GM18505 (cell line): ENCODE results near the gene ARFGEF3.

ENCODE experiments used
- ATAC-seq: cut with Tn5 transposase; IDR thresholded peaks from one replicate; pipeline ENCODE4 v1.9.1; 2021; ENCODE audit not compliant: unreplicated experiment
- POLR2A ChIP-seq: IDR thresholded peaks from 4 replicates; pipeline ENCODE4 v1.6.1; 2011; ENCODE audit warnings: borderline replicate concordance; ENCODE audit not compliant: insufficient read depth, insufficient read length; ENCODE audit errors: extremely low read depth

Gene ARFGEF3

GRCh38 chr6:138146544-138146943 lies 15.2 kb upstream of the ARFGEF3 start:
- ATAC-seq, result no peak
- TF ChIP-seq POLR2A, result no peak

- ATAC-seq, result no peak
- TF ChIP-seq POLR2A, result no peak
Observed at GRCh38 chr6:138155443-138155842, 6.3 kb upstream of the ARFGEF3 start.

DNA sequence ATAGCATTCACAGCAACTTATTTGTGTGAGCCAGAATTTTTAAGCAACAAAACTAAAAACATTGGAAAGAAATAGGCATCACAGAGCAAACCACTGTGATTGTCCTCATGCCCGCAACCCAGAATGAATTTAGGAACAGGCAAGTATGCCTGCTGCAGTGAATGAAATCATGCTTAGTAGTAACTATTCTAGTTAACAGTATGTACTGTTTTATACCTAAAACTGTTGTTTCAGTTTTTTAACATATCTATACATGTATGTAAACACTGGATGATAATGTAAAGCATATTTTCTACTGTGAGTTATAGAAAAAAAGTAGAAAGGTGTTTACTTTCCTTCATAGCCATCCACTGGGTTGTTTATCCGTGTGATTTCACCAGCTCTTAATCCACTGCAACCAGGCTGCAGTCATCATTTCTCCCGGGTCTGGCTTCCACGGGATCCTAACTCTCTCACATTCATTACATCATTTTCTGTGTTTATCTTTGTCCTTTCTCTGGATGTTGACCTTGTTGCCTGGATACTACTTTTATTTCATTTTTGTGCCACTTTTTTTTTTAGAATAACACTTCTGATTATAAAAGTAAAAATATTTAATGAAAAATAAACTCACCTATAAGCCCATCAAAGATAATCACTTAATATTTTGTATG lies 3.6 kb upstream of the ARFGEF3 start:
- TF ChIP-seq POLR2A, result no peak
- no peak for ATAC-seq

- no peak for TF ChIP-seq POLR2A
- no peak for ATAC-seq
Observed at GRCh38 chr6:138159246-138159645, 2.5 kb upstream of the ARFGEF3 start.

DNA sequence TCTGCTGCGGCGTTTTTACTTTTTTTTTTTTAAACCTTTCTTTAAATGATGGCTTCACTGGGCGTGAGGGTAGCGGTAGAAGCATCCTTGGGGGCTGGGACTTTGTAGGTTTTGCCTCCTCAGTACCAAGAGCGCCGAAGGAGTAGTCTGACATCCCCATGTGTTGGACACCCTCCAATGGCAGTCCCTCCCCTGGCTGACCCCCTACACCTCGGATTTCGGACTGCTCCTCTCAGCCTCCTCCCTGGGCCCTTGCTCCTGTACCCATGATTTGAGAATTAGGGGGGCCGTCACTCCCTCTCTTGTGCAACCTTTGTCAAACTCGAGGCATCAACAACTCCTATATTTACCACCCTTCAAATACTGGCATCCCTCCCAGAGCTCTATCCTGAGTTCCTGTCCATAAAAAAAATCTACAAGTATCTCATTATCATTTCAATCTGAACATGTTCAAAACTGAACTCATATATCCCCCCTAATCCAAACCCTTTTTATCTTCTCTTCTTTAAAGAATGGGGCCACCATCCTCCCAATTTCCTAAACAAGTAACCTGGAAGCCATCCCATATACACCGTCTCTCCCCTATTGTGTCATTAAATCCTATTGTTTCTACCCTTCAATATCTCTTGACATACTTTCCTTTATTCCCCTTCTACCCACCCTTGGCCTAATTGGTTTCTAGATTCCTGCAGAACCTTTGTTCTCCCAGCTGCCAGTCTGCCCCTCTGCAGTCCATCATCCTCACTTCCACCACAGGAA lies 1.2 kb upstream of the ARFGEF3 start:
- TF ChIP-seq POLR2A, result no peak
- ATAC-seq, result no peak

DNA sequence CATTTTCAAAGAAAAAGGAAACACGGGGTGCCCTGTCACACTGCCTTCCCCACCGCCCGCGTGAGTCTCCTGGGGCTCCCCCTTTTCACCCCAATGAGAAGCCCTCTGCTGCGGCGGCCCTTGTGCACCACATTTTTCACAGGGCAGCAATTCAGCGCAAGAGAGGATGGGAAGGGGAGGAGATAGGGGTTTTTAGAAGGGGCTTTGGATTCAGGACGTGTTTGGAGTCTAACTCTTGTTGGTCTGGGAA lies 726 bp upstream of the ARFGEF3 start:
- TF ChIP-seq POLR2A, result no peak

GRCh38 chr6:138162111-138162954 lies 594 bp downstream of the ARFGEF3 start:
- no peak for TF ChIP-seq POLR2A
- ATAC-seq, result peak; percentile 27

More for the DNA sequence above, 726 bp upstream of the ARFGEF3 start:
- ATAC-seq, result no peak

DNA sequence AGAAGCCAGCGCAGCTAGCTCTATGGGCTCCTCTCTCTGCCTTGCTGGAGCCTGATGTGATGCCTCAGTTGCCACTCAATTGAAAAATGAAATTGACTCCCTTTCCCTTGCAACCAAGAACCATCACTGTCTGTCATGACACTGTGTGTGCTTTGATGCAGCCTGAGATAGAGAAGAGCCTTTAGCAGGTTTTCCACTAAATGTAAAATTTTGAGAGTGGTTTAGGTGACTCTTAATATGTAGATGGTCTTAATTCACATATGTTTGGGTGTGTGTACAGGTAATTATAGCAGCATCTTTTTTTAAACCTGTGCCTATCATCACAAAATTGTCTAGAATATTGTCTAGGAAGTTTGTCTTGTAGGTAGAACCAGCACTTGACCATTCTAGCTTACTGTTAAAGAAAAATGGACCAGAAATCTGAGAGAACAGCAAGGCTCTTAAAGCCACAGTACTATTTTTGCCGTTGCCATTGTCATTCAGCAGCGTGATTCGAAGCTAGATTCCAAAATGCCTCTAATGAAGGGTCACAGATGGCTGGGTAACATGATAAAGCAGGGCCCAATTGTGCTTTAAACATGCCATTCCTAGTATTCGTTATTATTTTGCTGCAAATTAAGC lies 1.3 kb downstream of the ARFGEF3 start:
- ATAC-seq, result no peak
- TF ChIP-seq POLR2A, result no peak

- ATAC-seq, result no peak
- no peak for TF ChIP-seq POLR2A
Observed at GRCh38 chr6:138175596-138175995, 13.9 kb downstream of the ARFGEF3 start.

DNA sequence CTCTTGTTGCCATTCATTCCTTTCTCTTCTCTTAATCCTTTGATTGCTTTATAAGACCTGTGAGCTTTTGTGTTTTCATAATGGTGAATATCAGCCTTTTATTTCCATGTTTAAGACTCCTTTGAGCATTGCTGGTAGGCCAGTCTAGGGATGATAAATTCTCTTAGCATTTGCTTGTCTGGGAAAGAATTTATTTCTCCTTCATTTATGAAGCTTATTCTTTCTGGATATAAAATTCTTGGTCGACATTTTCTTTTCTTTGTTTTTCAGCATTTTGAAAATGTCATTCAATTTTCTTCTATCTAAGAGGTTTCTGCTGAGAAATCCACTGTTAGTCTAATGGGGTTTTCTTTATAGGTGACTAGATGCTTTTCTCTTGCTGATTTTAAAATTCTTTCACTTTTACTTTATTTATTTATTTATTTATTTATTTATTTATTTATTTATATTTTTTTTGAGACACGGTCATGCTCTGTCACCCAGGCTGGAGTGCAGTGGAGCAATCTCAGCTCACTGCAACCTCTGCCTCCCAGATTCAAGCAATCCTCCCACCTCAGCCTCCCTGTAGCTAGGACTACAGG lies 15.0 kb downstream of the ARFGEF3 start:
- ATAC-seq, result no peak

DNA sequence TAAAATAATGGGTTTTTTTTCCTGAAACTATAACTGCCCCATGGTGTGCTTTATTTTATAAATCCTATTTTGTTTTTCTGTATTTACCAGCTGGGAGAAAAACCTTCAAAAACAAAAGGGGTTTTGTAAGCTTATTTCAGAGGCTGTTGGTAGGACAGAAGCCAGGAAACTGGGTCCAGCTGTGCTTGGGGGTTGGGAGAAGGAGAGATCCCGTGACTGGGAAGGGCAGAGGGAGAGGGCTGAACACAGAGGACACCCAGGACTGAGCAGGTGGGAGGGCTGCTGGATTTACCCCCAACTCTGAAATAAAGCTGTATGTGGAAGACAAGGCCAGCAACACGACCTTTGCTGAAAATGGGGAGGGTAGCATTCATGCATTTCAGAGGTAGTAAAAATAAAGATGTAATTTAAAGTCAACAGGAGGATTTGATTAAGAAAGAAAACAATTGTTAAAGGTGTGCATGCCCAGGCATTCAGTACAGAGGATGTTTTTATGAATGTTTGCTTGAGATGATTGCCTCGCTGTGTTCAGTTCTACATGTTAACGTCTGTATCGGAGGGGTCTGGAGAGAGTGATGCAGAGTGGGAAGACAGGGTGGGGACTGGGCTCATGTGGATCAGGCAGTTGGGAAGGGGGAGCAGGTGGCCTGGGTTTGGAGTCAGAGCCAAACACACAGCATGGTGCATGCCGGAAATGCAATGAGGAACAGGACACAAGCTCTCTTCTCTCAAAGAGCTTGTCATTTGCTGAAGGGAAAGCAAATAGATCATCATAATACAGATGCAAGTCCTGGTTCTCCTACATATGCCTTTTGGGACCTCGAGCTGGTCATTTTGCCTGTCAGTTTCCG lies 21.4 kb downstream of the ARFGEF3 start:
- no peak for ATAC-seq
- TF ChIP-seq POLR2A, result no peak

More for the DNA sequence above, 15.0 kb downstream of the ARFGEF3 start:
- no peak for TF ChIP-seq POLR2A

DNA sequence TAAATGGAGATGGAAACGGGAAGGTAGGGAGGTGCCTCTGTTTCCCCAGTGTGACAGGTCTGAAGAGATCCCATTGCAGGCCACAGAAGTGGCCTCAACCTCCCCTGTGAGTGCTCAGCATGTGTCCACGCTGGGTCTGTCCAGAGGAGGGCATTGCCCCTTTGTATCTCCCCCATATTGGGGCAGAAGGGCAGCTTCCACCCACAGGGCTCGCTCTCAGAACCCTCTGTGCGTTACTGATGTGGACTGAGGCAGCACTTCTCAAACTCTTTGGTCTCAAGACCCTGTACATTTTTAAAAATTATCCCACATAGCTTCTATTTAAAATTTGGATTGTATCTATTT lies 22.0 kb downstream of the ARFGEF3 start:
- no peak for TF ChIP-seq POLR2A
- no peak for ATAC-seq
